Measurements from ENCODE around the gene HOXB3. TPM values are rescaled to one million over a fixed set of nuclear protein-coding genes. Genes with fewer than 3 reads are reported as not detected.

HOXB3 gene
- total RNA-seq, 1 donor from 2014 or later: not detected

DNA sequence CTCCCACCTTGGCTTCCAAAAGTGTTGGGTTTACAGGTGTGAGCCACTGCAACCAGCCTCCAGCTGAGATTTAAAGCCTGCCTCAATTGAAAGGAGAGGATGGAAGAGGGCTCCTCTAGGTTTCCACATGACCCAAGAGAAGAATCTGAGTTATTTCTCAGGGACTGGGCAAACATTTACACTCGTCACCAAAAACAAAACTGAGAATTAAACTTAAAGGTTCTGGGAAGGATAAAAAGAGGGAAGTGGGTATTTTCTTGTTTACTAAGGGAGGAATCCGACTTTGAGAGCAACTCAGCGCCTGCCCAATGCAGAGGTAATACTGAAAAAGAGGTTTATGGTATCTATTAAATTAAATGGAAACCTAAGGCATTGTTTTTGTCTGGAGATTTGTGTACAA is 72.6 kb downstream of the HOXB3 start:
- no peak overlapping the region for H3K27ac Mint-ChIP-seq
- Histone ChIP-seq H3K9ac (no peak overlapping the region), H3K4me2 (no peak overlapping the region), H4K20me1 (ENCODE audit: low read depth) (peaks cover 15% of the 10 kb centered on the region), H3K36me3 (no peaks in the 10 kb centered on the region), H3K27ac (no peak overlapping the region), H3K9me3 (ENCODE audit: low read depth) (no peaks in the 10 kb centered on the region), H3K79me2 (ENCODE audit: low read depth) (no peaks in the 10 kb centered on the region), H2AFZ (replicated peaks) (no peak overlapping the region), H3K27me3 (peaks cover 100% of the 10 kb centered on the region), H3K4me1 (no peaks in the 10 kb centered on the region), H3F3A (ENCODE audit: low read depth) (no peaks in the 10 kb centered on the region), H3K4me3 (no peak overlapping the region)
- no peak for DNase-seq (ENCODE audit: low spot score)
- TF ChIP-seq EZH2 (IDR thresholded peaks at IDR 0.05): no peak
- no peak for TF ChIP-seq EZH2phosphoT487 (IDR thresholded peaks at IDR 0.05)
- TF ChIP-seq, protein P1, sequence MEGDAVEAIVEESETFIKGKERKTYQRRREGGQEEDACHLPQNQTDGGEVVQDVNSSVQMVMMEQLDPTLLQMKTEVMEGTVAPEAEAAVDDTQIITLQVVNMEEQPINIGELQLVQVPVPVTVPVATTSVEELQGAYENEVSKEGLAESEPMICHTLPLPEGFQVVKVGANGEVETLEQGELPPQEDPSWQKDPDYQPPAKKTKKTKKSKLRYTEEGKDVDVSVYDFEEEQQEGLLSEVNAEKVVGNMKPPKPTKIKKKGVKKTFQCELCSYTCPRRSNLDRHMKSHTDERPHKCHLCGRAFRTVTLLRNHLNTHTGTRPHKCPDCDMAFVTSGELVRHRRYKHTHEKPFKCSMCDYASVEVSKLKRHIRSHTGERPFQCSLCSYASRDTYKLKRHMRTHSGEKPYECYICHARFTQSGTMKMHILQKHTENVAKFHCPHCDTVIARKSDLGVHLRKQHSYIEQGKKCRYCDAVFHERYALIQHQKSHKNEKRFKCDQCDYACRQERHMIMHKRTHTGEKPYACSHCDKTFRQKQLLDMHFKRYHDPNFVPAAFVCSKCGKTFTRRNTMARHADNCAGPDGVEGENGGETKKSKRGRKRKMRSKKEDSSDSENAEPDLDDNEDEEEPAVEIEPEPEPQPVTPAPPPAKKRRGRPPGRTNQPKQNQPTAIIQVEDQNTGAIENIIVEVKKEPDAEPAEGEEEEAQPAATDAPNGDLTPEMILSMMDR (IDR thresholded peaks at IDR 0.05): no peak
- H3K36me3 Mint-ChIP-seq: no peaks in the 10 kb centered on the region
- peaks cover 48% of the 10 kb centered on the region for H3K27me3 Mint-ChIP-seq (ENCODE audit: insufficient read depth, low read depth)
- H3K4me1 Mint-ChIP-seq: no peaks in the 10 kb centered on the region
- no peaks in the 10 kb centered on the region for H3K9me3 Mint-ChIP-seq
- H3K4me3 Mint-ChIP-seq: no peak overlapping the region

DNA sequence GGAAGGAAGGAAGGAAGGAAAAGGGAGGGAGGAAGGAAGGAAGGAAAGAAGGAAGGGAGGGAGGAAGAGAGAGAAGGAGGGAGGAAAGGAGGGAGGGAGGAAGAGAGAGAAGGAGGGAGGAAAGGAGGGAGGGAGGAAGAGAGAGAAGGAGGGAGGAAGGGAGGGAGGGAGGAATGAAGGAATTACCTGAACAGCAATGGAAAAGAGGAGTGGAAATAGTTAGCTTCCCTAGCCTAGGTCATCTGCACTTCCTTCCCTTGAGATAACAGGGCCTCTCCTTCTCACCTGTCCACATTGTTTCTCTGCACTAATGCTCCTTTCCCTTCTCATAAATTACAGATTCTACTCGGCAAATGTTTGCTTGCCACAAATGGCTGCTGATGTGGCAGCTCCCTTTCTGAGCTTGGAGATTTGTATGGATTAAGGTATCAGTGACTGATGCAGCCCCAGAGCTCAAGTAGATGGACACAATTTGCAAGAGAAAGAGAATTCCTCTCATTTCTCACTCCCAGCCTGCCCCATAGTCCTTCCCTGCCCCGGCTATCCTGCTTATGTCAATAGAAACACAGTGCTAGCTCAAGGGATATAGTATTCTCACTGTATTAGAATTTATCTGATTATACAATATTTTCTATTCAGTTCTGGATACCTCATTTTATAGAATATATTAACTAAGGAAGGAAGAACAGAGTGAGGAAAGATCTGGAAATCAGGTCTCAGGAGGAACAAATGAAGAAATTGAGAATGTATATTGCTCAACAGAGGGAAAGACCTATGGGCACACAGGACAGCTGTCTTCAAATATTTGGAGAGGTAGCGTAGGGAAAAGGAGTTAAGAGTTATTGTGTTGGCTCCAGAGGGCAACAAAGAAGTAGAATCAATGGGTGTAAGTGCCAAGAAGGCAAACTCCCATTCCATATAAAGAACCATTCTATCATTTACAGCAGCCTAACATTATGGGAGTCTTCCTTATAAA is 73.8 kb downstream of the HOXB3 start:
- Histone ChIP-seq H3K4me1 (no peaks in the 10 kb centered on the region), H3K27me3 (peaks cover 100% of the 10 kb centered on the region), H3K79me2 (ENCODE audit: low read depth) (no peaks in the 10 kb centered on the region), H3K9ac (no peak overlapping the region), H3K36me3 (no peaks in the 10 kb centered on the region), H3F3A (ENCODE audit: low read depth) (no peaks in the 10 kb centered on the region), H3K4me2 (no peak overlapping the region), H3K9me3 (ENCODE audit: low read depth) (no peaks in the 10 kb centered on the region), H2AFZ (replicated peaks) (no peak overlapping the region), H3K4me3 (no peak overlapping the region), H3K27ac (no peak overlapping the region), H4K20me1 (ENCODE audit: low read depth) (peaks cover 3% of the 10 kb centered on the region)
- Mint-ChIP-seq H3K9me3 (no peaks in the 10 kb centered on the region), H3K4me1 (no peaks in the 10 kb centered on the region), H3K27ac (no peak overlapping the region), H3K36me3 (no peaks in the 10 kb centered on the region), H3K27me3 (ENCODE audit: insufficient read depth, low read depth) (peaks cover 47% of the 10 kb centered on the region), H3K4me3 (no peak overlapping the region)
- TF ChIP-seq EZH2phosphoT487 (IDR thresholded peaks at IDR 0.05) (no peak), EZH2 (IDR thresholded peaks at IDR 0.05) (no peak)
- TF ChIP-seq, protein P1 (IDR thresholded peaks at IDR 0.05): no peak
- no peak for DNase-seq (ENCODE audit: low spot score)

DNA sequence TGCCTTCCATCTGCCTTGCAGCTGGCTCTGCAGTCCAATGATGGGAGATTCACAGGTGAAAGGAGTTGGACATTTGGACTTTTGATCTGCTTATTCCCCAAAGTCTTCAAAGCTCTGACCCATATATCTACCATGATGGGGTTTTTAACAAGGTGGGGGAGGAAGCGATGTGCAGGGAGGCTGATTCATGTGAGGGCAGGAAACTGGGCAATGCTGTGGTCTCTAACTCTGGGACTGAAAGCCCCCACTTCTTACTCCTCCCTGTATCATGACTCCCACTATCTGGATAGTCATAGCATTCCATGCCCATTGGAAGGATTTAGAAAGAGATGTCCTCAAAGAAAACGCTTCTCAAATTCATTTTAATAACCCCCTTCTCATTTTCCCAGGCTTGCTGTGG is 75.6 kb downstream of the HOXB3 start:
- no peak for DNase-seq (ENCODE audit: low spot score)
- peaks cover 99% of the 10 kb centered on the region for H3K27me3 ChIP-seq
- no peak overlapping the region for H2AFZ ChIP-seq (replicated peaks)
- H3K9ac ChIP-seq: no peak overlapping the region
- no peaks in the 10 kb centered on the region for H3K36me3 Mint-ChIP-seq
- peaks cover 40% of the 10 kb centered on the region for H3K27me3 Mint-ChIP-seq (ENCODE audit: insufficient read depth, low read depth)
- no peaks in the 10 kb centered on the region for H3K36me3 ChIP-seq
- no peak overlapping the region for H3K27ac Mint-ChIP-seq
- no peak overlapping the region for H3K4me3 Mint-ChIP-seq
- no peak overlapping the region for H3K27ac ChIP-seq
- H3K4me1 Mint-ChIP-seq: no peaks in the 10 kb centered on the region
- H4K20me1 ChIP-seq (ENCODE audit: low read depth): peaks cover 3% of the 10 kb centered on the region
- H3K9me3 ChIP-seq (ENCODE audit: low read depth): no peaks in the 10 kb centered on the region
- no peak for TF ChIP-seq EZH2phosphoT487 (IDR thresholded peaks at IDR 0.05)
- no peak for TF ChIP-seq EZH2 (IDR thresholded peaks at IDR 0.05)
- TF ChIP-seq, protein P1 (IDR thresholded peaks at IDR 0.05): no peak
- no peak overlapping the region for H3K4me3 ChIP-seq
- H3K4me1 ChIP-seq: no peaks in the 10 kb centered on the region
- H3K79me2 ChIP-seq (ENCODE audit: low read depth): no peaks in the 10 kb centered on the region
- no peaks in the 10 kb centered on the region for H3F3A ChIP-seq (ENCODE audit: low read depth)
- no peaks in the 10 kb centered on the region for H3K9me3 Mint-ChIP-seq
- H3K4me2 ChIP-seq: no peak overlapping the region

Data from neural progenitor cell (in vitro differentiated cells).